Activated naive CD4-positive, alpha-beta T cell treated with anti-CD3 and anti-CD28 coated beads, Interleukin-2, amount 50 U/mL, for 72 hours (primary cell): ENCODE data around the gene UNC5A. TPM values are rescaled to one million over a fixed set of nuclear protein-coding genes. Genes with fewer than 3 reads are reported as not detected.

Experiments
- total RNA-seq, 2 donors: library from RNA; stranded (reverse); gene quantifications; one replicate each; pipeline ENCODE4 v1.2.3, GENCODE V29; 2022

The UNC5A gene
- total RNA-seq, 2 donors from 2014 or later, result 0.08 TPM; not detected in 1

Other genes with a start within 250 kb of the UNC5A start
- 1 to 10 TPM; 4.6 to 5.1 TPM for gene GPRIN1, start 200.4 kb upstream of the UNC5A start, total RNA-seq
- gene SNCB, start 180.0 kb upstream of the UNC5A start, total RNA-seq, result 1 to 10 TPM in 1 of 2 donors, not detected in 1; 1.2 TPM
- gene EIF4E1B, start 179.9 kb upstream of the UNC5A start, total RNA-seq, result not detected
- gene TSPAN17, start 163.1 kb upstream of the UNC5A start, total RNA-seq, result 10 to 100 TPM; 14.3 to 30.9 TPM
- gene HK3, start 88.8 kb downstream of the UNC5A start, total RNA-seq, result under 1 TPM; 0.11 to 0.27 TPM
- gene UIMC1, start 196.2 kb downstream of the UNC5A start, total RNA-seq, result 10 to 100 TPM; 38.7 to 41.4 TPM
- 10 to 100 TPM; 20.7 to 24.3 TPM for gene ZNF346, start 212.1 kb downstream of the UNC5A start, total RNA-seq